M059J (cell line): ENCODE results near the gene SLC38A6. TPM values are rescaled to one million over a fixed set of nuclear protein-coding genes. Genes with fewer than 3 reads are reported as not detected.
A peak's percentile ranks its signal among the peaks of the same experiment; 100 is the strongest.
"Not testable (repeated sequence)": the region's sequence is repeated elsewhere in the genome, so short reads cannot be mapped to it uniquely, and the experiment has no call there.

Experiments
- DNase-seq: peaks from one replicate; pipeline ENCODE4 v3.0.0-alpha.2; 2012; ENCODE audit warnings: low read depth
- total RNA-seq: library from RNA; depleted of rRNA; stranded (reverse); fragments of >200 nt; shearing (Covaris generic); gene quantifications from 2 replicates; pipeline ENCODE4 v1.2.3, GENCODE V29; 2014

The SLC38A6 gene
- total RNA-seq, 1 experiment from 2014 or later = 27.7 TPM

DNA sequence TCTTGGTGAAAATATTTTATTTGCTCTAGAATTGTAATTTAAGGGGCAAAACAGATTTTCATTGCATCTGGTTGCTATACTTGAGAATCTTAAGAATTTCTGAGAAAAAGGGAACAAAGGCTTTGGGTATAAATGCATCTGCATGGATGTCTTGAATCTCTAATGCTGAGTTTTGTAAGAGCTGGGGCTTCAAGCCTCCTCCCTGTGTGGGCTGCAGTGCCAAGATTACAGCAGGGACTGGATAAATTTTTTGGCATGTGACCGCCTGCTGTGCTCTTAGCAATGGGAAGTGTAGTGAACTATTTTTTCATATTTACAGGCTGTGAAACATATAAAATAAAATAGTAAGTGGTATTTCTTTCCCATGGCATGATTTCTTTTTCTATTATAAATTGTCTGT lies 70.0 kb downstream of the SLC38A6 start:
- no peak for DNase-seq

DNA sequence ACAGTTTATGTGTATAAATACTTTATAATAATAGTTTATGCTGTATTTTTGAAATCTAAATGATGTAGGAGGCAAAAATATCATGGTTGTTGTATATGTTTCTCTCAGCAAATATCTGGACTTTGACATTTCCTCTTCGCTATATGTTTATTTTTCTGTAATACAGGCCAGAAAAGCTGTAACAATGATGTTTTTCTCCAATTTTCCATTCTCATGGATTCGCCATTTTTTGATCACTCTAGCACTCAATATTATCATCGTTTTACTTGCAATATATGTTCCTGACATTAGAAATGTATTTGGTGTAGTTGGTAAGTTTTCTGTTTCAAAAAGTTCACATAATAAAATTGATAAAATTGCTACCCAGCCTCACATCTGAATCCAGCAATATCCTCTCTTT lies 70.6 kb downstream of the SLC38A6 start:
- no peak for DNase-seq

DNA sequence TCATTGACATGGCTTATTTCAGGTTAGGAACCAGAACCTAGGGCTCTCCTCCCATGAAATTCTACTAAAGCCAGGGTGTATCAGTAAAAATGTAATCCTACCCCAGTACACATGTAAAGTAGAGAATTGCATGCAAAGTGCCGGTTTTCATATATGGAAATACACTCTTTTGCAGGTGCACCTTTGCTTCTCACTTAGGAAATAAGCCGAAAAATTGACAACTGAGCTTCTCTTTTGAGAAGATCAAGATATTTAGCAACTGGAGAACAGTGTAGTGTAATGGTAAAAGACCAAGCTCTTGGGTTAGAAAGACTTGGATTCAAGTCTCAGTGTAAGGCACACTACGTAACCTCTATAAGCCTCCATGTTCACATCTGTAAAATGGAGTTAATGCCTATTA lies 82.4 kb downstream of the SLC38A6 start:
- no peak for DNase-seq

GRCh38 chr14:61064210-61064609 lies 83.2 kb downstream of the SLC38A6 start:
- DNase-seq = peak; percentile 4

GRCh38 chr14:61064856-61065255 lies 83.8 kb downstream of the SLC38A6 start:
- DNase-seq = no peak

GRCh38 chr14:61065656-61066055 lies 84.6 kb downstream of the SLC38A6 start:
- no peak for DNase-seq

DNA sequence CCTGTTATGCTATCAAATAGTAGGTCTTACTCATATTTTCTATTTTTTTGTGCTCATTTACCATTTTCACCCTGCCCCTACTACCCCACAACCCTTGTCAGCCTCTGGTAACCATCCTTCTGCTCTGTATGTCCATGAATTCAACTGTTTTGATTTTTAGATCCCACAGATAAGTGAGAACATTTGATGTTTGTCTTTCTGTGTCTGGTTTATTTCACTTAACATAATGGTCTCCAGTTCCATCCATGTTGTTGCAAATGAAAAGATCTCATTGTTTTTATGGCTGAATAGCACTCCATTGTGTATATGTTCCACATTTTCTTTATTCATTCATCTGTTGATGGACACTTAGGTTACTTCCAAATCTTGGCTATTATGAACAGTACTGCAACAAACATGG lies 91.4 kb downstream of the SLC38A6 start:
- DNase-seq = not testable (repeated sequence)

- DNase-seq = no peak
Measured at GRCh38 chr14:61074852-61075251, 93.8 kb downstream of the SLC38A6 start.

GRCh38 chr14:61076556-61076955 lies 95.5 kb downstream of the SLC38A6 start:
- no peak for DNase-seq

DNA sequence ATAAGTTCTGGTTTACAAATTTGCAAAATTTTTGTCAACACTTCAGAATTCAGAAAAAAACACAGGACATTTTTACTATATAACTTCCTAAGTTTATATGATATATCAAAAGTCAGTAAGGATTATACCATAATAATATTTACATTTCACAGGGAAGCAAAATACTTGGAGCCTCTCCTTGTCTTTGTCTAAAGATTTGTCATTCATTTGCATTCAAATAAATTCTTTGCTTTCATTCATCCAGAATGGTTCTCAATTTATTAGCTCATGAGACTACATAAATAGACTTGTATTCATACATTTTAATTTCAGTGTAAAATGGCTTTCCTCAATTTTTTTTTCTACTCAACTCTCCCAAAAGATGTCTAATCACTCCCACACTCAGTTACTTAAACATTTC lies 96.4 kb downstream of the SLC38A6 start:
- DNase-seq = no peak

- peak; percentile 6 for DNase-seq
Measured at GRCh38 chr14:61077951-61078720, 97.1 kb downstream of the SLC38A6 start.

DNA sequence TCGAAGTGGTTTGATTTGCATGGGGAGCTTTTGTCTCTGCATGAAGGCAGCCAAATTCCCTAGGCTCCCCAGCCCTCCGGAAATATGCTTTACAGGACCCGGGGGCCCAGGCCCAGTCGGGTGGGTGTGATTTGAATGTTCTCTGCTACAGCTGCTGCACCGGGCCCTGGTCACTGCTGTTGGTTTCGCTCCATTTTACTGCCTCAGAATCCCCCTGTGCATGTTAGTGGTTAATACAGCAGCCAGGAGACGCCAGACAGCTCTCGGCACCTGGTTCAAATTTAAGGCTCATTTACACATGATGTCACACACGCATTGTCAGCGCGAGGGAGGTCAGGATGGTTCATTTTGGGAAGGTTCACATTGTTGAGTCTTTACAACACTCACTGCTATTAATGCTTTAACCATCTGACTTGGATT lies 99.6 kb downstream of the SLC38A6 start:
- peak; percentile 45 for DNase-seq

DNA sequence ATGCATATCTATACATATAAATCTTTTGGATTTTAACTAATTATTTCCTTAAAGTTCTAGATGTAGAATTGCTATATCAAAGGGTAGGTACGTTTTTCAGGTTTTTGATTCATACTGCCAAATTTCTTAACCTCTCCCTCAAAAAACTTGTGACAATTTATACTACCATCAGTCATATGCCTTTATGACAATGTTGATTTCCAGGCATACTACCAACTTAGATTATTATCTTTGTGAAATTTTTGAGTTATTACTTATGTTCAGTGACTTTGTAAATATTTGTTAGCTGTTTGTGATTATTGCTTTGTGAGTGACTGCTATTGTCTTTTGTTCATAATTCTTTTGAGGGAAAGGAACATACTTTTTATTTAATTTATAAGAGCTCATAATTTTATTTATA lies 107.0 kb downstream of the SLC38A6 start:
- no peak for DNase-seq

- DNase-seq = no peak
Measured at GRCh38 chr14:61089126-61089750, 108.2 kb downstream of the SLC38A6 start.

- no peak for DNase-seq
Measured at GRCh38 chr14:61090432-61091216, 109.6 kb downstream of the SLC38A6 start.

DNA sequence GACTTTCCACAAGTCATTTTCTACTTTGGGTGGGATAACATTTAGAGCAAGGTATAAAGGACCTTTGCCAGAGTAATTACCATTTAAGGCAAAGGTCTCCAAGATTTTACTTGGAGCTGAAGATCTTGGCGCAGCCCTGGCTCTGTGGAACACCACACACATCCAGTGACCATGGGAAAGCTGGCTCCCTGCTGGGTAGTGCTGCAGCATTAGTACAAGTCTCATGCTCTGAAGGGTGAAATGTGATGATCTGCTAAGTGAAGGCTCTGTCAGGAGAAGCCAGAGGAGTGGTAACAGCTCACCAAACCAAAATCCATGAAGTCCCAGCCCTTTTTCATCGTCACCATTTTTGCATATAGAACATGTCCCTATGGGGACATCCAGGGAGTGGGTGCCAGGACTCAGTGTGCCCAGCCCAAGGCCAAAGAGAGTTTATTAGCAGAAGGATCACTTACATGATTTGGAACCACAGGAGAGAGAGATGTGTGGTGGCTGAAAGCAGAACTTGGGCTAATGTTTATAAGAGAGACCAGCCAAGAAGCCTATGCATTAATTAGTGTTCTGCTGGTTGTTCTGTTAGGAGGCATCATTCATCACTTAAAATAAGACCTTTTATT lies 110.7 kb downstream of the SLC38A6 start:
- no peak for DNase-seq

DNA sequence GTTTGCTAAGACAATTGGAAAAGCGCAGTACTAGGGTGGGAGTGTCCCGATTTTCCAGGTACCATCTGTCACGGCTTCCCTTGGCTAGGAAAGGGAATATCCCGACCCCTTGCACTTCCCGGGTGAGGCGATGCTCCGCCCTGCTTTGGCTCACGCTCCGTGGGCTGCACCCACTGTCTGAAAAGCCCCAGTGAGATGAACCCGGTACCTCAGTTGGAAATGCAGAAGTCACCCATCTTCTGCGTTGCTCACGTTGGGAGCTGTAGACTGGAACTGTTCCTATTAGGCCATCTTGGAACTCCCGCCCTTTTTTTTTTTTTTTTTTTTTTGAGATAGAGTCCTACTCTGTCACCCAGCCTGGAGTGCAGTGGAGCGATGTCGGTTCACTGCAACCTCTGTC lies 117.1 kb downstream of the SLC38A6 start:
- not testable (repeated sequence) for DNase-seq

DNA sequence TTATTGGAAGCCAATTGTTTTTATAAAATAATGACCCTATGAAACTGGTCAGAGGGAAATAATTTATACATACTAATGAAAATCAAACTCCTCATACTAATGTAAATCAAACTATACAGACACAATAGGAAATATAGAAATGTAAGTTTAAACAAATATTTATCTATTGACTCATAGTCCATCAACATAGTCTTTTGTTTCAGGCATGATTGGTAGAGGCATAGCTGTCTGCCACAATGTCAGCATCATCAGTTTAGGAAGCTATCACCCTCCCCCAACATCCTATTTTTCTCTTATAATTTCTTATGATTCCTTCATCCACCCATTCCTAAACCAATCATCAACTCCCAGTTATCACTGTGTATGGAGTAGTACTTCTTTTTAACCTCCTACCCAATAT lies 117.7 kb downstream of the SLC38A6 start:
- DNase-seq = no peak

DNA sequence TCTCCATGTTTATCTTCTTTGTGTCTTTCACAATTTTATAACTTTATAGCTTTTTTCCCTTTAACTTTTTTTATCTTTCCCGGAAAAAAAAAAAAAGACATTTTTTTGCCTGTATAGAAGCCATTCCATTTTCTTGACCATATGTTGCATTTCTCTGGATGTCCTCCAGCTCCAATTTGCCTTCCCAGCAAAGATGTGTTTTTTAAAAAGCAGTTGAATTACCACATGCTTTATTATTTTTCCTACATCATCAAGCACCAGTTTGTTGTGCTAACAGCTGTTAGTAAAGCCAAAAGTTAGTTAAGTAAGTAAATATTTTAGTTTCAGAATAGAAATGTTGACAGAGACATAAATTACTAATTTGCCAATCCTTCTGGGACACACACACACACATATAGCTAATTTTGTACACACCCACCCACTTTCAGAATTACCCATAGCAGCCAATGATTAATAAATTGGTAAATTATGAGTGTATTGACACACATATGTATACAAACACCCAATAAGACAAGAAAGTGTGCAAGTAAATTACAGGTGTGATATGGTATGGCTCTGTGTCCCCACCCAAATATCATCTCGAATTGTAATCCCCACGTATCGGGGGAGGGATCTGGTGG lies 118.3 kb downstream of the SLC38A6 start:
- no peak for DNase-seq

DNA sequence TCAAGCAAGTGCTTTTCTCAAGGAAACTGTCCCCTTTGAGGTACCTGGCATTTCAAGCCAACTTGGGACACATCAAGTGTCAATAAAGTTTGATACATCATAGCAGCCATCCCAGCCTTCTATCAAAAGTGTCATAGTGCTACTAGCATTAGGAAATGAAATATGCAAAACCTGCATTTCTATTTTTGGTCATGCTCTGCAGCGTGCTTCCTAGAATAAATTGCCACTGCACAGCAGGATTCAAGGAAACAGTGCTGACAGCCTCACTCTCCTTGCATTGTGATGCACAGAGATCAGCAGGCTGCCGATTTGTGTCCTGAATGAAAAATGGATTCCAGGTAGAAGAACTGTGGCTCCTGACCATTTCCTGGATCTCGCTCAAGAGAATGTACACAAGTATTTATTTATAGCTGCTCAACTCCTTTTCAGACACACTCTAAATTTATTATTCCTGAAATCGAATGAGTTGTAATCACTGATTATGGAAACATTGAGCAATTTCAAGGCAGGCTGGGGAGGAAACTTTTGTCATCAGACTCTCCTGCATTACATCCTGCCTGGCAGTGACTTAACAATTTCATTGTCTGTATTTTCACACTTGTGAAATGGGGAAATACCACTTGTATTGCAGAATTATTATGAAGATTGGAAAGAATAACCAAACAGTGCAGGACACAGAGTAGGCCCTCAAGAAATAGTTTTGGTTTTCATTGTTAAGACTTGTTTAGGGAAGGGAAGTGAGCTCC lies 120.9 kb downstream of the SLC38A6 start:
- peak; percentile 45 for DNase-seq
